HL-60 (cell line): ENCODE data around the gene AIG1.

Experiments
- GABPA ChIP-seq: IDR thresholded peaks from 2 replicates; pipeline ENCODE4 v1.6.1; 2012; ENCODE audit warnings: low read depth
- POLR2AphosphoS5 ChIP-seq: IDR thresholded peaks from 2 replicates; pipeline ENCODE4 v1.6.1; 2012; ENCODE audit warnings: low read depth
- SPI1 ChIP-seq: IDR thresholded peaks from 2 replicates; pipeline ENCODE4 v1.6.1; 2012; ENCODE audit warnings: low read depth, mild to moderate bottlenecking, borderline replicate concordance
- TF ChIP-seq, protein P1 (sequence below): IDR thresholded peaks from one replicate; pipeline ENCODE4 v1.5.1; 2011; ENCODE audit warnings: low read length, control low read depth, inconsistent platforms; ENCODE audit not compliant: insufficient read depth
- TF ChIP-seq, protein P2 (sequence below): IDR thresholded peaks from 2 replicates; pipeline ENCODE4 v1.6.1; 2012; ENCODE audit warnings: low read depth; ENCODE audit not compliant: insufficient replicate concordance

DNA sequence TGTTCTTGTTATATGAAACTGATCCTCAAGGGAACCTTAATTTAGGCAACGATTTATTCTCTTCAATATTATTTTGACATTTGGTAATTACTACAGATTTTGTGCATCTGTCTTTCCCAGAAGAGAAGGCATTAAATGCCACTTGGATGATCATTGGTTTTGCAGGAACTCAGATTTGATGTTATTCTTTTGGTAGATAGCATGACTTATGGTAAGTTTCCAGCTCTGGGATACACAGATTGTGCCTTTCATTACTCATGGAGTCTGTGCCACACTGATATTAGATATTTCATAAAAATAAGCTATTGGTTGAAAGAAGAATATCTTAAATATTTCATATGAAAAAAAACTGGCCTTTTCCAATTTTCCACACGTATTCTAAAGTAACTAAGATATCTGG lies 120.1 kb downstream of the AIG1 start:
- TF ChIP-seq, protein P1, sequence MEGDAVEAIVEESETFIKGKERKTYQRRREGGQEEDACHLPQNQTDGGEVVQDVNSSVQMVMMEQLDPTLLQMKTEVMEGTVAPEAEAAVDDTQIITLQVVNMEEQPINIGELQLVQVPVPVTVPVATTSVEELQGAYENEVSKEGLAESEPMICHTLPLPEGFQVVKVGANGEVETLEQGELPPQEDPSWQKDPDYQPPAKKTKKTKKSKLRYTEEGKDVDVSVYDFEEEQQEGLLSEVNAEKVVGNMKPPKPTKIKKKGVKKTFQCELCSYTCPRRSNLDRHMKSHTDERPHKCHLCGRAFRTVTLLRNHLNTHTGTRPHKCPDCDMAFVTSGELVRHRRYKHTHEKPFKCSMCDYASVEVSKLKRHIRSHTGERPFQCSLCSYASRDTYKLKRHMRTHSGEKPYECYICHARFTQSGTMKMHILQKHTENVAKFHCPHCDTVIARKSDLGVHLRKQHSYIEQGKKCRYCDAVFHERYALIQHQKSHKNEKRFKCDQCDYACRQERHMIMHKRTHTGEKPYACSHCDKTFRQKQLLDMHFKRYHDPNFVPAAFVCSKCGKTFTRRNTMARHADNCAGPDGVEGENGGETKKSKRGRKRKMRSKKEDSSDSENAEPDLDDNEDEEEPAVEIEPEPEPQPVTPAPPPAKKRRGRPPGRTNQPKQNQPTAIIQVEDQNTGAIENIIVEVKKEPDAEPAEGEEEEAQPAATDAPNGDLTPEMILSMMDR = no peak
- TF ChIP-seq POLR2AphosphoS5 = no peak
- TF ChIP-seq GABPA = no peak
- TF ChIP-seq, protein P2, sequence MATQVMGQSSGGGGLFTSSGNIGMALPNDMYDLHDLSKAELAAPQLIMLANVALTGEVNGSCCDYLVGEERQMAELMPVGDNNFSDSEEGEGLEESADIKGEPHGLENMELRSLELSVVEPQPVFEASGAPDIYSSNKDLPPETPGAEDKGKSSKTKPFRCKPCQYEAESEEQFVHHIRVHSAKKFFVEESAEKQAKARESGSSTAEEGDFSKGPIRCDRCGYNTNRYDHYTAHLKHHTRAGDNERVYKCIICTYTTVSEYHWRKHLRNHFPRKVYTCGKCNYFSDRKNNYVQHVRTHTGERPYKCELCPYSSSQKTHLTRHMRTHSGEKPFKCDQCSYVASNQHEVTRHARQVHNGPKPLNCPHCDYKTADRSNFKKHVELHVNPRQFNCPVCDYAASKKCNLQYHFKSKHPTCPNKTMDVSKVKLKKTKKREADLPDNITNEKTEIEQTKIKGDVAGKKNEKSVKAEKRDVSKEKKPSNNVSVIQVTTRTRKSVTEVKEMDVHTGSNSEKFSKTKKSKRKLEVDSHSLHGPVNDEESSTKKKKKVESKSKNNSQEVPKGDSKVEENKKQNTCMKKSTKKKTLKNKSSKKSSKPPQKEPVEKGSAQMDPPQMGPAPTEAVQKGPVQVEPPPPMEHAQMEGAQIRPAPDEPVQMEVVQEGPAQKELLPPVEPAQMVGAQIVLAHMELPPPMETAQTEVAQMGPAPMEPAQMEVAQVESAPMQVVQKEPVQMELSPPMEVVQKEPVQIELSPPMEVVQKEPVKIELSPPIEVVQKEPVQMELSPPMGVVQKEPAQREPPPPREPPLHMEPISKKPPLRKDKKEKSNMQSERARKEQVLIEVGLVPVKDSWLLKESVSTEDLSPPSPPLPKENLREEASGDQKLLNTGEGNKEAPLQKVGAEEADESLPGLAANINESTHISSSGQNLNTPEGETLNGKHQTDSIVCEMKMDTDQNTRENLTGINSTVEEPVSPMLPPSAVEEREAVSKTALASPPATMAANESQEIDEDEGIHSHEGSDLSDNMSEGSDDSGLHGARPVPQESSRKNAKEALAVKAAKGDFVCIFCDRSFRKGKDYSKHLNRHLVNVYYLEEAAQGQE = no peak
- TF ChIP-seq SPI1 = no peak
